ENCODE measurements around the gene FOXRED1. TPM values are rescaled to one million over a fixed set of nuclear protein-coding genes. Genes with fewer than 3 reads are reported as not detected.

Gene FOXRED1
- total and polyA plus RNA-seq, 2 of the 13 experiments (the other 11 are each of a cell fraction or from before 2014, with no cell fraction given) = 29.6 to 42.9 TPM

GRCh38 chr11:126253265-126253664 lies 15.7 kb upstream of the FOXRED1 start:
- Histone ChIP-seq H3K9me3 (ENCODE audit: low read length) (no peaks in the 10 kb centered on the region), H2AFZ (ENCODE audit: low read length) (no peak overlapping the region), H3K4me2 (ENCODE audit: low read depth, low read length) (no peak overlapping the region), H3K36me3 (replicated peaks in 1 of 2; ENCODE audit: control insufficient read depth in 1 of 2, insufficient read depth in 2 of 2, low read length in 2 of 2) (peaks cover 3 to 30% of the 10 kb centered on the region in 2 experiments; a peak in 4 of 5 replicates), H4K20me1 (ENCODE audit: insufficient read depth, low read length) (no peaks in the 10 kb centered on the region), H3K4me3 (replicated peaks in 1 of 3; ENCODE audit: insufficient read depth in 1 of 3, low read depth in 2 of 3, low read length in 3 of 3) (no peak overlapping the region), H3K27me3 (ENCODE audit: control insufficient read depth in 1 of 2, insufficient read depth in 2 of 2, low read length in 2 of 2) (no peaks in the 10 kb centered on the region), H3K9ac (ENCODE audit: insufficient read depth, low read depth, low read length) (no peak overlapping the region), H3K79me2 (ENCODE audit: insufficient read depth, low read length) (no peaks in the 10 kb centered on the region), H3K27ac (ENCODE audit: extremely low read length, insufficient read depth, low read length) (no peak overlapping the region), H3K4me1 (ENCODE audit: insufficient read depth, low read length) (no peaks in the 10 kb centered on the region)
- in situ Hi-C loops (cut with HindIII; ENCODE audit: extremely low pct_ligation_motif_present, low pct_unique_long_range_greater_than_20kb) (no loop called here), intact Hi-C loops (cut with micrococcal nuclease; ENCODE audit: unreplicated experiment) (no loop called here)
- no peak for DNase-seq (ENCODE audit: low spot score)
- 91% methylated on average over 4 of the region's 4 CpGs for WGBS (ENCODE audit: low lambda C conversion rate)
- POLR2A ChIA-PET = no interaction called here
- BruUV-seq (replicated peaks) = no TSS peak
- CTCF ChIA-PET (ENCODE audit: low intra/inter-chr PET ratio, low total read pairs) = no interaction called here
- no peak for ATAC-seq
- no peak for FAIRE-seq
- TF ChIP-seq HNF4A (CRISPR knock-in tag; IDR thresholded peaks at IDR 0.05) (no peak), CHD4 (IDR thresholded peaks at IDR 0.05; ENCODE audit: borderline replicate concordance, low read length) (no peak), ZNF12 (CRISPR knock-in tag; IDR thresholded peaks at IDR 0.05) (no peak), FOSL1 (CRISPR knock-in tag; IDR thresholded peaks at IDR 0.05; ENCODE audit: borderline replicate concordance) (no peak), MTA3 (CRISPR knock-in tag; IDR thresholded peaks at IDR 0.05) (no peak), SSRP1 (CRISPR knock-in tag; IDR thresholded peaks at IDR 0.05) (no peak), HES4 (CRISPR knock-in tag; IDR thresholded peaks at IDR 0.05; ENCODE audit: borderline replicate concordance) (no peak), PRDM10 (CRISPR knock-in tag; IDR thresholded peaks at IDR 0.05; ENCODE audit: low read depth) (no peak), KDM4B (CRISPR knock-in tag; IDR thresholded peaks at IDR 0.05) (no peak), ZNF737 (CRISPR knock-in tag; IDR thresholded peaks at IDR 0.05; ENCODE audit: borderline replicate concordance) (no peak), ZMYM4 (CRISPR knock-in tag; IDR thresholded peaks at IDR 0.05) (no peak), FOSL2 (CRISPR knock-in tag; IDR thresholded peaks at IDR 0.05) (no peak), NR3C1 (CRISPR knock-in tag; IDR thresholded peaks at IDR 0.05) (no peak), ZNF253 (CRISPR knock-in tag; IDR thresholded peaks at IDR 0.05; ENCODE audit: borderline replicate concordance) (no peak), TBX2 (CRISPR knock-in tag; IDR thresholded peaks at IDR 0.05; ENCODE audit: borderline replicate concordance) (no peak), SIN3A (IDR thresholded peaks at IDR 0.05; ENCODE audit: borderline replicate concordance, low read depth, low read length) (no peak)
- TF ChIP-seq, protein P1, sequence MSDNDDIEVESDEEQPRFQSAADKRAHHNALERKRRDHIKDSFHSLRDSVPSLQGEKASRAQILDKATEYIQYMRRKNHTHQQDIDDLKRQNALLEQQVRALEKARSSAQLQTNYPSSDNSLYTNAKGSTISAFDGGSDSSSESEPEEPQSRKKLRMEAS (IDR thresholded peaks at IDR 0.05) = no peak
- TF ChIP-seq, protein P2, sequence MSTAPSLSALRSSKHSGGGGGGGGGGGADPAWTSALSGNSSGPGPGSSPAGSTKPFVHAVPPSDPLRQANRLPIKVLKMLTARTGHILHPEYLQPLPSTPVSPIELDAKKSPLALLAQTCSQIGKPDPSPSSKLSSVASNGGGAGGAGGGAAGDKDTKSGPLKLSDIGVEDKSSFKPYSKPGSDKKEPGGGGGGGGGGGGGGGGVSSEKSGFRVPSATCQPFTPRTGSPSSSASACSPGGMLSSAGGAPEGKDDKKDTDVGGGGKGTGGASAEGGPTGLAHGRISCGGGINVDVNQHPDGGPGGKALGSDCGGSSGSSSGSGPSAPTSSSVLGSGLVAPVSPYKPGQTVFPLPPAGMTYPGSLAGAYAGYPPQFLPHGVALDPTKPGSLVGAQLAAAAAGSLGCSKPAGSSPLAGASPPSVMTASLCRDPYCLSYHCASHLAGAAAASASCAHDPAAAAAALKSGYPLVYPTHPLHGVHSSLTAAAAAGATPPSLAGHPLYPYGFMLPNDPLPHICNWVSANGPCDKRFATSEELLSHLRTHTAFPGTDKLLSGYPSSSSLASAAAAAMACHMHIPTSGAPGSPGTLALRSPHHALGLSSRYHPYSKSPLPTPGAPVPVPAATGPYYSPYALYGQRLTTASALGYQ (CRISPR knock-in tag; IDR thresholded peaks at IDR 0.05) = no peak

Measured in HepG2 (cell line).